HG02970 (cell line): ENCODE data around the gene MND1.
"Not testable (repeated sequence)": the region's sequence is repeated elsewhere in the genome, so short reads cannot be mapped to it uniquely, and the experiment has no call there.

ENCODE experiments used
- ATAC-seq: cut with Tn5 transposase; IDR thresholded peaks from one replicate; pipeline ENCODE4 v1.9.1; 2021; ENCODE audit warnings: mild to moderate bottlenecking, moderate library complexity, moderate number of reproducible peaks; ENCODE audit not compliant: unreplicated experiment, low FRiP score

Gene MND1

GRCh38 chr4:153394945-153395344 is 50.5 kb downstream of the MND1 start:
- ATAC-seq: no peak

DNA sequence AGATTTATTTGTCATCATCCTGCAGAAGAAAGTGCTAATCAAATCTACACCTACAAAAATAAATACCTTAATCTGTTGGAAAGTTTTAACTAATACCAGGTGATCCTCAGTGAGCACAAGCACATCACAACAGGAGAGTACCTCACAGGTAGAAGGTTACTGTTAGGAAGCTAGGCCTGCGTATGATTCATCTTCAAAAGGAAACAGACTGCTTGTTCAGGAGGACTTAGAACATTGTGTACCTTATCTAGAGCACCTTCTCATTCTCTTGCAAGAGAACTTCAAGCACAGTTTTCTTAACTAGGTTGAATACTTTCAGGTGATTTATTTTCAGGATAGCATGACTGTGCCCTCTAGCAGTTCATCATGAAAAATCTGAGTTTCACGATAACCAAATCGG is 54.2 kb downstream of the MND1 start:
- ATAC-seq: no peak

GRCh38 chr4:153399358-153399757 is 54.9 kb downstream of the MND1 start:
- ATAC-seq: no peak

DNA sequence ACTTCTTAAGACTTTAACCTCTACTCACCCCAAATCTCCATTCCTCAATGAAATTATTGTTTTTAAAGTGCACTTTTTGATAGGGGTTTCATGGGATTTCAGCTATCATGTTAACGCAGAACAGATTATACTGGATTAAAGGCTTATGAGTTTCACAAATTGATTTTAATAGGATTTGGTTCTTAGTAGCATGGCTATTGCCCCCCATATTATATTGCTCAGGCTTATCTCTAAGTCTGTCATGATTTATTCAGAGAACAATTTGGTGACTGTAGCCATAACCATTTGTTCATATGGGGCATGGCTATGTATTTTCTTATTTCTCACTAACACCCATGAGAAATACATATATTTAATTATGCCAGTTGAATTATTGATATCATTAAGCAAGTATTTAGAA is 57.0 kb downstream of the MND1 start:
- no peak for ATAC-seq

DNA sequence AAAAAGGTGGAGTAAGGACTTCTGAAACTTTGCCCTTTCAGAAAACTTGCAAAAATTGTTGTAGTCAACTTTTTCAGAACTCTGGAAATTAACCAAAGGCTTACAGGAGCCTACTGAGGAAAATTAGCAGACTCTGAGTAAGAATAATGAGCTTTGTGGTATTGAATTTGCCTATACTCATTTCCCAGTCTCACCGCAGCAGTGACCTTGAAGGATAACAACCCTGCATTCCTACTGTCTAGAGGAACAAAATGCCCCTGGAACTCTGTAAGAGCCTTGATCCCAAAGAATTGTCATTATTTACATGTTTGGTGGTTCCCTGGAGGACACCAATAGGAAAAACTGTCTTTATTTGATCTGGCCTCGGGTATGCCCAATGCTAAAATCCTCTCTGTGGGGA is 57.9 kb downstream of the MND1 start:
- no peak for ATAC-seq

- no peak for ATAC-seq
Measured at GRCh38 chr4:153403726-153404125, 59.2 kb downstream of the MND1 start.

- ATAC-seq: no peak
Measured at GRCh38 chr4:153407906-153408305, 63.4 kb downstream of the MND1 start.

DNA sequence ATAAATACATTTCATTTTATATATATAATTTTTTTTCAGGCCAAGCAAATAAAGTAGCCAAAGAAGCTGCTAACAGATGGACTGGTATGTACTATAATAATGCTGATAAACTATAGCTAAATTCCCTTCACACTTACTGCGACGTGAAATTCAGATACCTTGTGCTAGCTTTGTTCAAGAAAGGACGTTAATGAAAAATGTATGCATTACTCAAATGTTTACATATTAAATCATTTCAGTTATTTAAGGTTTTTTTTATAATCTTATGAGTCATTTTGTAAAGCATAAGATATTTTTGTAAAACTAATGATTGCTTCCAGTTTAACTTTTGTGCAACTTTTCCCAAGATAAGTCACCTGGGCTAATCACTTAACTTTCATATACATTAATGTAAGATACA is 64.4 kb downstream of the MND1 start:
- no peak for ATAC-seq

DNA sequence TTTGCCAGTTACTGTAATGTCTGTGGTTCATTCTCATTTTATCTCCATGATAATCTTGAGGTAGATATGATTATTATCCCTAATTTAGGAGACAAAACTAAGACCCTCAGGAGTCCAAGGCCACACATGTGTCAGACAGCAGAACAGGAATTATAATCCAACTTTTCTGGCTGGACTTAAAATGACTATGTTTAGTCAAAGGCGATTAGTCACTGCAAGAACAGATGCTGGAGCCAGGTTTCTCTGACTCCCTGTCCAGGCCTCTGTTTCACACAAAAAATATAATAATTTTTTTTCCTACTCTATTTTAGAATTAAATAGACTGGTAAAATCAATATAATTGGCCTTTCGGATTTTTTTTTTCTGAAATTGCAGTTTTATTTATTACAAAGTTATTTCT is 64.9 kb downstream of the MND1 start:
- no peak for ATAC-seq

- ATAC-seq: no peak
Measured at GRCh38 chr4:153409924-153410501, 65.5 kb downstream of the MND1 start.

DNA sequence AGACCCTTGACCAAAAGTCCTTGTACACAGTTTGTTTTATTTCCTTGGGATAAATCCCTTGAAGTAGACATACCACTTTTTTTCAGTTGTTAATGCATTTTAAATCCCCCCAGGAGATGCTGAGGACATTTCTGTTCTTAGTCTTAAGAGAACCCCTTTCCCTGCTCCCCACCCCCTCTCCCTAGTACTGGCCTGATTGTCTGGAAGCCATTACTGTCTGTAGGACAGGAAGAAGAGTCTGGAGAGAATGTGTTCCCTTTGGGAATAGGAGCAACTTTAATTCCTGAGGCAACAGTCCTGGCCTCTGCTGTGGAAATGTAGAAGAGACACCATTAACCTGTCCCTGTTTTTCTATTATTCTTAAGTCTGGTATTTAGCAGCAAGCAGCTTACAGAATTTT is 69.4 kb downstream of the MND1 start:
- no peak for ATAC-seq

GRCh38 chr4:153416456-153416855 is 72.0 kb downstream of the MND1 start:
- ATAC-seq: not testable (repeated sequence)

DNA sequence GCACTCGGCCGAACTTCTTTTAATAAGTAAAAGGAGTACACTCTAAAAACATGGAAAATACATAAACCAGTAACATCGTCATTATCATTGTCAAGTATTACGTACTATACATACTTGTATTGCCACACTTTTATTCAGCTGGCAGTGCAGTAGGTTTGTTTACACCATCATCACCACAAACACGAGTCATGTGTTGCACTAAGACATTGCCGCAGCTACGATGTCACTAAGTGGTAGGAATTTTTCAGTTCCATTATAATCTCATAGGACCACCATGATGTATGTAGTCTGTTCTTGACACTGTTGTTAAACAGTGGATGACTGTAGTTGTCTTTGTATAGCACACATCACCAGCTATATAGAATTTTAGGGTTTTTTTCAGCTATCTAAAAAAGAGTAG is 73.6 kb downstream of the MND1 start:
- ATAC-seq: no peak

DNA sequence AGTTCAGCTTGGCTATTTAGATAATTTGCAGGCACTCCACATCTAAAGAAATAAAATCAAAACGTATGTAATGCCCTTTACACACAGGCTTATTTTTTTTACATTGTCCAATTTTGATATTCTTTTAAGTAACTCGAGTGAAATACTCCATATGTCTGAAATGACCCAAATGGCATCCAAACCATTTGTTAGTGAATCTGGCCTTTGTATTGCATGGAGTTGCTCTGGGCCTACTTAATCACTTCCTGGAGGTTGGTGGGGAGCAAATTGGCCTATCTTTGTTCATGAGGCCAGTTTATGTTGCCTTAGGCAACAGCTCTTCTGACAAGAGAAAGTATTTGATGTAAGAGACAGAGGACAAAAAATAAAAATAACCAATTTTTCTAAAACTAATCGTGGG is 74.1 kb downstream of the MND1 start:
- ATAC-seq: no peak

GRCh38 chr4:153419029-153419428 is 74.5 kb downstream of the MND1 start:
- no peak for ATAC-seq

DNA sequence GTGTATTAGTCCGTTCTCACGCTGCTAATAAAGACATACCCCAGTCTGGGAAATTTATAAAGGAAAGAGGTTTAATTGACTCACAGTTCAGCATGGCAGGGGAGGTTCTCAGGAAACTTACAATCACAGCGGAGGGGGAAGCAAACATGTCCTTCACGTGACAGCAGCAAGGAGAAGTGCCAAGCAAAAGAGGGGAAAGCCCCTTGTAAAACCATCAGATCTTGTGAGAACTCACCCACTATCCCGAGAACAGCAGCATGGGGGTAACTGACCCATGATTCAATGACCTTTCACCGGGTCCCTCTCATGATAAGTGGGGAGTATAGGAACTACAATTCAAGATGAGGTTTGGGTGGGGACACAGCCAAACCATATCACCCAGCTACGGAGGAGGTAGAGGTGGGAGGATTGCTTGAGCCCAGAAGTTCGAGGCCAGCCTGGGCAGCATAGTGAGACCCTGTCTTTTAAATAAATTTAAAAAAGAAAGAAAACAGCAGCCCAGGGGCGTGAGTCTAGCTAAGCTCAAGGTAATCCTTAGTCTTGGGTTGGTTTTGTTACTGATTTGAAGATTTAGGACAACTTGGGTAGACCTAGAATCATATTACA is 75.3 kb downstream of the MND1 start:
- no peak for ATAC-seq

DNA sequence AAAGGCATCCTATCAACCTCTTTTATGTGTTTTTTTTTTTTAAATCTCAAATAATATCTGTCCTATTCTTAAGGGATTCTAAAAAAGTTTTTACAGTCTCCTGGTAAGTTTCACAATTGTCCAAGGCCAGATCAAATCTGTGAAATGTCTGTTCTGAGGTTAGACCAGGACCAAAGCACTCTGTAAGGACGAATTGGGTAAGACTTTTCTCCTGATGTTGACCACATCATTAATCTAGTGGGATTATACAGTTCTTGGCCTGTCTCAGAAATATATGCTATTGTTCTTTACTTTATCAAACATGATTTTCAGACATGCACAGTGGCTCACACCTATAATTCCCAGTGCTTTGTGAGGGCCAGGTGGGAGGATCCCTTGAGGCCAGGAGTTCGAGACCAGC is 75.9 kb downstream of the MND1 start:
- no peak for ATAC-seq

DNA sequence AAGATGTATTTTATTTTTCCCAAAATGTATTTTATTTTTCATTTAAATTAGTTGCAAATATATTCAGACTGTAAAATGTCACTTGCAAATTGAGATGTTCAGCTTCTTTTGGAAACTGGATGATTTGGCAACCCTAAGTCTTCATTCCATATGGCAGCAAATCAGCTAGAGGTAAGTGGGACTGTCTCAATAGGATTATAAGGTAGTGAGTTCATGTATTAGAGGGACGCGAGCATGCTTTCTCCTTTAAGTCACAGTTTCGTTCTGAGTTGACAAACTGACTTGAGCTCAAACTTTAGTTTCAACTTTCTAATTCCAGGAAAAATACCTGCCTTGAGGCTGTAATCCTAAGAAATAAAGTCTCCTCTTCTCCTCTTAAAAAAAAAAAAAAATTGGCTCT is 77.5 kb downstream of the MND1 start:
- no peak for ATAC-seq

DNA sequence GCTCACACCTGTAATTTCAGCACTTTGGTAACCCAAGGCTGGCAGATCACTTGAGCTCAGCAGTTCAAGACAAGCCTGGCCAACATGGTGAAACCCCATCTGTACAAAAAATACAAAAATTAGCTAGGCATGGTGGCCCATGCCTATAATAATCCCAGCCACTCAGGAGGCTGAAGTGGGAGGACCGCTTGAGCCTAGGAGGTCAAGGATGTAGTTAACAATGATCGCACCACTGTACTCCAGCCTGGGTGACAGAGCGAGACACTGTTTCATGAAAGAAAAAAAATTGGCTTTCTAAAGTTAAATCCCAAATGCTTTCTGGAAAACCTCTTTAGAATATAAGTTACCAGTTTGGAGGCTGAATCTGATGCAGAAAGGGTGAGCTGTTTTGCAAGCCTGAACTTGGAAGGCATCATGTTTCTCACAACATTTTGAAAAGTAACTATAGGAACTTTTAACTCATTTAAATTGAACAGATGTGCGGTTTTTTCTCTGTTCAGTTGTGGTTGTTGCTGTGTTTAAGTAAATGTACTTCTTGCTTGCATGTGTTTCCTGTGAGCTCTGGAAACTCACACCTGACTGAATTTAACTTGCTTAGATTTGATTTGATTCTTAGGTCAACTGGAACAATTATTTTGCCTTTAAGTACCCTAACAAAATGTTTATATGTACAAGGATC is 81.9 kb downstream of the MND1 start:
- no peak for ATAC-seq

- ATAC-seq: no peak
Measured at GRCh38 chr4:153427363-153428071, 83.0 kb downstream of the MND1 start.

- no peak for ATAC-seq
Measured at GRCh38 chr4:153428941-153429475, 84.5 kb downstream of the MND1 start.
